ENCODE data around the gene EIF6. TPM values are rescaled to one million over a fixed set of nuclear protein-coding genes. Genes with fewer than 3 reads are reported as not detected.
"Not testable (repeated sequence)": the region's sequence is repeated elsewhere in the genome, so short reads cannot be mapped to it uniquely, and the experiment has no call there.

Gene EIF6
- total RNA-seq, 1 donor from 2014 or later, result 232 TPM

GRCh38 chr20:35319871-35320197 is 35.3 kb upstream of the EIF6 start:
- Mint-ChIP-seq H3K27me3 (ENCODE audit: insufficient read depth) (no peaks in the 10 kb centered on the region), H3K4me3 (no peak overlapping the region), H3K27ac (no peak overlapping the region), H3K36me3 (ENCODE audit: low read depth) (peaks cover 7% of the 10 kb centered on the region), H3K4me1 (ENCODE audit: low read depth) (peaks cover 41% of the 10 kb centered on the region), H3K9me3 (no peaks in the 10 kb centered on the region)
- DNase-seq (ENCODE audit: low spot score), result no peak
- intact Hi-C loops (cut with micrococcal nuclease), result no loop called here

- no peaks in the 10 kb centered on the region for H3K9me3 Mint-ChIP-seq
- intact Hi-C loops (cut with micrococcal nuclease), result no loop called here
- H3K4me3 Mint-ChIP-seq, result no peak overlapping the region
- no peaks in the 10 kb centered on the region for H3K27me3 Mint-ChIP-seq (ENCODE audit: insufficient read depth)
- no peak overlapping the region for H3K27ac Mint-ChIP-seq
- peaks cover 9% of the 10 kb centered on the region for H3K36me3 Mint-ChIP-seq (ENCODE audit: low read depth)
- H3K4me1 Mint-ChIP-seq (ENCODE audit: low read depth), result peaks cover 46% of the 10 kb centered on the region
- DNase-seq (ENCODE audit: low spot score), result no peak
Observed at GRCh38 chr20:35319192-35319870, 34.8 kb upstream of the EIF6 start.

- Mint-ChIP-seq H3K27ac (peak overlapping the region; percentile 7), H3K9me3 (no peaks in the 10 kb centered on the region)
Observed at GRCh38 chr20:35318502-35319157, 34.1 kb upstream of the EIF6 start.

GRCh38 chr20:35317416-35318210 is 33.0 kb upstream of the EIF6 start:
- Mint-ChIP-seq H3K4me1 (ENCODE audit: low read depth) (peaks cover 45% of the 10 kb centered on the region), H3K4me3 (no peak overlapping the region), H3K36me3 (ENCODE audit: low read depth) (peaks cover 10% of the 10 kb centered on the region), H3K27me3 (ENCODE audit: insufficient read depth) (no peaks in the 10 kb centered on the region), H3K27ac (peak overlapping the region; percentile 13), H3K9me3 (no peaks in the 10 kb centered on the region)
- intact Hi-C loops (cut with micrococcal nuclease), result no loop called here
- no peak for DNase-seq (ENCODE audit: low spot score)

More at GRCh38 chr20:35318502-35319157, 34.1 kb upstream of the EIF6 start:
- Mint-ChIP-seq H3K4me1 (ENCODE audit: low read depth) (peaks cover 50% of the 10 kb centered on the region), H3K27me3 (ENCODE audit: insufficient read depth) (no peaks in the 10 kb centered on the region), H3K4me3 (no peak overlapping the region), H3K36me3 (ENCODE audit: low read depth) (peaks cover 11% of the 10 kb centered on the region)
- intact Hi-C loops (cut with micrococcal nuclease), result no loop called here
- no peak for DNase-seq (ENCODE audit: low spot score)

GRCh38 chr20:35316086-35316485 is 31.5 kb upstream of the EIF6 start:
- H3K4me3 Mint-ChIP-seq, result no peak overlapping the region
- peaks cover 16% of the 10 kb centered on the region for H3K36me3 Mint-ChIP-seq (ENCODE audit: low read depth)
- DNase-seq (ENCODE audit: low spot score), result no peak
- no peaks in the 10 kb centered on the region for H3K27me3 Mint-ChIP-seq (ENCODE audit: insufficient read depth)
- H3K4me1 Mint-ChIP-seq (ENCODE audit: low read depth), result peaks cover 58% of the 10 kb centered on the region
- intact Hi-C loops (cut with micrococcal nuclease), result no loop called here
- peak overlapping the region; percentile 30 for H3K27ac Mint-ChIP-seq
- no peaks in the 10 kb centered on the region for H3K9me3 Mint-ChIP-seq

GRCh38 chr20:35315632-35316020 is 31.1 kb upstream of the EIF6 start:
- H3K4me3 Mint-ChIP-seq; H3K27me3 Mint-ChIP-seq (ENCODE audit: insufficient read depth); H3K9me3 Mint-ChIP-seq; intact Hi-C loops (cut with micrococcal nuclease); DNase-seq (ENCODE audit: low spot score): not testable (repeated sequence)
- H3K36me3 Mint-ChIP-seq (ENCODE audit: low read depth), result peaks cover 18% of the 10 kb centered on the region
- H3K27ac Mint-ChIP-seq, result peak overlapping the region; percentile 65
- H3K4me1 Mint-ChIP-seq (ENCODE audit: low read depth), result peaks cover 61% of the 10 kb centered on the region

GRCh38 chr20:35314816-35315631 is 30.5 kb upstream of the EIF6 start:
- Mint-ChIP-seq H3K4me1 (ENCODE audit: low read depth) (peaks cover 61% of the 10 kb centered on the region), H3K36me3 (ENCODE audit: low read depth) (peaks cover 20% of the 10 kb centered on the region), H3K4me3 (no peak overlapping the region), H3K27me3 (ENCODE audit: insufficient read depth) (no peaks in the 10 kb centered on the region), H3K9me3 (no peaks in the 10 kb centered on the region), H3K27ac (peak overlapping the region; percentile 65)
- intact Hi-C loops (cut with micrococcal nuclease), result no loop called here
- DNase-seq (ENCODE audit: low spot score), result no peak

GRCh38 chr20:35312318-35312717 is 27.7 kb upstream of the EIF6 start:
- Mint-ChIP-seq H3K36me3 (ENCODE audit: low read depth) (peaks cover 25% of the 10 kb centered on the region), H3K27ac (peak overlapping the region; percentile 72), H3K4me3 (peak overlapping the region; percentile 36), H3K9me3 (no peaks in the 10 kb centered on the region), H3K4me1 (ENCODE audit: low read depth) (peaks cover 45% of the 10 kb centered on the region), H3K27me3 (ENCODE audit: insufficient read depth) (no peaks in the 10 kb centered on the region)
- DNase-seq (ENCODE audit: low spot score), result no peak
- intact Hi-C loops (cut with micrococcal nuclease), result no loop called here

GRCh38 chr20:35311822-35312221 is 27.2 kb upstream of the EIF6 start:
- H3K4me3 Mint-ChIP-seq, result no peak overlapping the region
- intact Hi-C loops (cut with micrococcal nuclease), result no loop called here

GRCh38 chr20:35311409-35311808 is 26.8 kb upstream of the EIF6 start:
- H3K27me3 Mint-ChIP-seq (ENCODE audit: insufficient read depth), result no peaks in the 10 kb centered on the region
- no peak overlapping the region for H3K27ac Mint-ChIP-seq
- peaks cover 49% of the 10 kb centered on the region for H3K4me1 Mint-ChIP-seq (ENCODE audit: low read depth)
- no peaks in the 10 kb centered on the region for H3K9me3 Mint-ChIP-seq
- intact Hi-C loops (cut with micrococcal nuclease), result no loop called here
- peak; percentile 31 for DNase-seq (ENCODE audit: low spot score)
- H3K36me3 Mint-ChIP-seq (ENCODE audit: low read depth), result peaks cover 26% of the 10 kb centered on the region
- H3K4me3 Mint-ChIP-seq, result no peak overlapping the region

More at GRCh38 chr20:35311822-35312221, 27.2 kb upstream of the EIF6 start:
- Mint-ChIP-seq H3K27ac (peak overlapping the region; percentile 72), H3K27me3 (ENCODE audit: insufficient read depth) (no peaks in the 10 kb centered on the region), H3K9me3 (no peaks in the 10 kb centered on the region), H3K4me1 (ENCODE audit: low read depth) (peaks cover 46% of the 10 kb centered on the region), H3K36me3 (ENCODE audit: low read depth) (peaks cover 25% of the 10 kb centered on the region)
- no peak for DNase-seq (ENCODE audit: low spot score)

GRCh38 chr20:35307666-35308653 is 23.4 kb upstream of the EIF6 start:
- no peak for DNase-seq (ENCODE audit: low spot score)
- Mint-ChIP-seq H3K27me3 (ENCODE audit: insufficient read depth) (no peaks in the 10 kb centered on the region), H3K27ac (no peak overlapping the region), H3K4me1 (ENCODE audit: low read depth) (peaks cover 51% of the 10 kb centered on the region), H3K9me3 (no peaks in the 10 kb centered on the region), H3K36me3 (ENCODE audit: low read depth) (peaks cover 20% of the 10 kb centered on the region), H3K4me3 (no peak overlapping the region)
- intact Hi-C loops (cut with micrococcal nuclease), result loop anchor here (10.0 kb wide), 1 partner anchor 357 kb away; the partner anchor contains the start of genes CPNE1 and RBM12
